ENCODE results near the gene KMT2C.
"Not testable (repeated sequence)": the region's sequence is repeated elsewhere in the genome, so short reads cannot be mapped to it uniquely, and the experiment has no call there.

Gene KMT2C

DNA sequence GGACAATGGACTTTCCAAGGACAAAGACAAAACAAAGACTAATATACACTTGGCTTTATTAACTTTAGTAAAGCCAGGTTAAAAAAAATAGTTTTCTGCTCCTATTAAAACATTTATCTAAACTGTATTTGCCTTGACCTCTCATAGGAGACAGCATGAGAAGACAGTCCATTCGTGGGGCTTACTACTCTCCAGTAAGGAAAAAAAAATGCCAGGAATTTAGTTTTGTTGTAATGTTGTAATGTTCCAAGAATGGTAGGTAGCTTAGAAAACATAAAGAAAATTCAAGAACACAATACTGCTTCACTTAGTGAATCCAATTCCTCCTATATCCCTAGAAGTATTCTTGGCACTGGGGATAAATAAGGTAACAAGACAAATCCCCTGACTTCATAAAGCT is 81.7 kb downstream of the KMT2C start:
- Histone ChIP-seq H3F3A (ENCODE audit: insufficient read depth) (no peaks in the 10 kb centered on the region), H3K36me3 (ENCODE audit: low read length) (peaks cover 16% of the 10 kb centered on the region; the same call in 1 of the 2 replicates), H3K4me3 (ENCODE audit: insufficient read depth, low read length, poor library complexity, severe bottlenecking) (no peak overlapping the region), H3K27ac (ENCODE audit: low read depth, low read length) (no peak overlapping the region), H3K79me2 (ENCODE audit: insufficient read depth, low read length) (peaks cover 74% of the 10 kb centered on the region), H3K9me3 (ENCODE audit: insufficient read depth, low read length) (no peaks in the 10 kb centered on the region), H3K27me3 (ENCODE audit: low read length) (no peaks in the 10 kb centered on the region), H4K20me1 (ENCODE audit: low read depth, low read length) (peaks cover 8% of the 10 kb centered on the region), H2AFZ (ENCODE audit: low read depth, low read length, severe bottlenecking) (no peak overlapping the region), H3K9me2 (replicated peaks; ENCODE audit: insufficient read depth, low read length) (no peaks in the 10 kb centered on the region), H3K9ac (ENCODE audit: low read length) (no peak overlapping the region), H3K4me2 (ENCODE audit: low read depth, low read length, poor library complexity, severe bottlenecking) (no peak overlapping the region)
- TF ChIP-seq EZH2phosphoT487 (conservative IDR thresholded peaks at IDR 0.05; ENCODE audit: low read length): no peak
- TF ChIP-seq, protein P1, sequence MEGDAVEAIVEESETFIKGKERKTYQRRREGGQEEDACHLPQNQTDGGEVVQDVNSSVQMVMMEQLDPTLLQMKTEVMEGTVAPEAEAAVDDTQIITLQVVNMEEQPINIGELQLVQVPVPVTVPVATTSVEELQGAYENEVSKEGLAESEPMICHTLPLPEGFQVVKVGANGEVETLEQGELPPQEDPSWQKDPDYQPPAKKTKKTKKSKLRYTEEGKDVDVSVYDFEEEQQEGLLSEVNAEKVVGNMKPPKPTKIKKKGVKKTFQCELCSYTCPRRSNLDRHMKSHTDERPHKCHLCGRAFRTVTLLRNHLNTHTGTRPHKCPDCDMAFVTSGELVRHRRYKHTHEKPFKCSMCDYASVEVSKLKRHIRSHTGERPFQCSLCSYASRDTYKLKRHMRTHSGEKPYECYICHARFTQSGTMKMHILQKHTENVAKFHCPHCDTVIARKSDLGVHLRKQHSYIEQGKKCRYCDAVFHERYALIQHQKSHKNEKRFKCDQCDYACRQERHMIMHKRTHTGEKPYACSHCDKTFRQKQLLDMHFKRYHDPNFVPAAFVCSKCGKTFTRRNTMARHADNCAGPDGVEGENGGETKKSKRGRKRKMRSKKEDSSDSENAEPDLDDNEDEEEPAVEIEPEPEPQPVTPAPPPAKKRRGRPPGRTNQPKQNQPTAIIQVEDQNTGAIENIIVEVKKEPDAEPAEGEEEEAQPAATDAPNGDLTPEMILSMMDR (IDR thresholded peaks at IDR 0.05; ENCODE audit: insufficient read depth, low read length, poor library complexity, severe bottlenecking): no peak

DNA sequence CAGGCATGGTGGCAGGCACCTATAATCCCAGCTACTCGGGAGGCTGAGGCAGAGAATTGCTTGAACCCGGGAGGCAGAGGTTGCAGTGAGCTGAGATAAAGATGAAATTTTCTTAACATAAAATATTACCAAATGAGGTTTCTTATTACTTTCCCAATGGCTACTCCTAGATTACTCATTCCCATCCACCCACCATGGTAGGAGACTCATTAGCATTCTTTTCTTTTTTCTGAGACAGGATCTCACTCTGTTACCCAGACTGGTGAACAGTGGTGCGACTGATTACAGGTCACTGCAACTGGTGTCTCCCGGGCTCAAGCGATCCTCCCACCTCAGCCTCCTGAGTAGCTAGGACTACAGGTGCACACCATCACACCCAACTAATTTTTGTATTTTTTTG is 82.5 kb downstream of the KMT2C start:
- H4K20me1 ChIP-seq (ENCODE audit: low read depth, low read length); H3K9me3 ChIP-seq (ENCODE audit: insufficient read depth, low read length); H3K27ac ChIP-seq (ENCODE audit: low read depth, low read length); H3F3A ChIP-seq (ENCODE audit: insufficient read depth); H3K4me2 ChIP-seq (ENCODE audit: low read depth, low read length, poor library complexity, severe bottlenecking); H3K9ac ChIP-seq (ENCODE audit: low read length); H3K4me3 ChIP-seq (ENCODE audit: insufficient read depth, low read length, poor library complexity, severe bottlenecking); H3K27me3 ChIP-seq (ENCODE audit: low read length); H3K9me2 ChIP-seq (replicated peaks; ENCODE audit: insufficient read depth, low read length); H2AFZ ChIP-seq (ENCODE audit: low read depth, low read length, severe bottlenecking): not testable (repeated sequence)
- Histone ChIP-seq H3K36me3 (ENCODE audit: low read length) (peaks cover 16% of the 10 kb centered on the region; the same call in 1 of the 2 replicates), H3K79me2 (ENCODE audit: insufficient read depth, low read length) (peaks cover 69% of the 10 kb centered on the region)

DNA sequence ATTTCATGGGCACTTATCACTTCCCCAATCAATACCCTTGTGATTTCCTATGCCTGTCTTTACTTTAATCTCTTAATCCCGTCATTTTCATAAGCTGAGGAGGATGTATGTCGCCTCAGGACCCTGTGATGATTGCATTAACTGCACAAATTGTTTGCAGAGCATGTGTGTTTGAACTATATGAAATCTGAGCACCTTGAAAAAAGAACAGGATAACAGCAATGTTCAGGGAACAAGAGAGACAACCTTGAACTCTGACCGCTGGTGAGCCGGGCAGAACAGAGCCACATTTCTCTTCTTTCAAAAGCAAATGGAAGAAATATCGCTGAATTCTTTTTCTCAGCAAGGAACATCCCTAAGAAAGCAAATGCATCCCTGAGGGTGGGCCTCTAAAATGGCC is 84.1 kb downstream of the KMT2C start:
- H3K9me3 ChIP-seq (ENCODE audit: insufficient read depth, low read length); H3K9ac ChIP-seq (ENCODE audit: low read length); H3F3A ChIP-seq (ENCODE audit: insufficient read depth); H4K20me1 ChIP-seq (ENCODE audit: low read depth, low read length); H3K4me2 ChIP-seq (ENCODE audit: low read depth, low read length, poor library complexity, severe bottlenecking); H3K27me3 ChIP-seq (ENCODE audit: low read length); H2AFZ ChIP-seq (ENCODE audit: low read depth, low read length, severe bottlenecking); H3K27ac ChIP-seq (ENCODE audit: low read depth, low read length); H3K9me2 ChIP-seq (replicated peaks; ENCODE audit: insufficient read depth, low read length); H3K4me3 ChIP-seq (ENCODE audit: insufficient read depth, low read length, poor library complexity, severe bottlenecking): not testable (repeated sequence)
- Histone ChIP-seq H3K79me2 (ENCODE audit: insufficient read depth, low read length) (peaks cover 77% of the 10 kb centered on the region), H3K36me3 (ENCODE audit: low read length) (peaks cover 22% of the 10 kb centered on the region; the same call in 1 of the 2 replicates)

DNA sequence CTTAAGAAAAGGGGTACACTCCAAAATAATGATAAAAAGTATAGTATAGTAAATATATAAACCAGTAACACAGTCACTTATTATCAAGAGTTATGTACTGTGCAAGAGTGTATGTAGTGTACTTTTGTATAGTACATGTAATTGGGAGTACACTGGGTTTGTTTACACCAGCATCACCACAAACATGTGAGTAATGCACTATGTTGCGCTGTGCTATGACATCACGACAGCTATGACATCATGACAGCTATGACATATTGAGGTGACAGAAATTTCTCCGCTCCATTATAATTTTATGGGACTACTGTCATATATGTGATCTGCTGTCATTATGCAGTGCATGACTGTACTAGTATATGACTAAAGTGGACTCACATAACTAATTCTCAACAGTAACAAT is 84.6 kb downstream of the KMT2C start:
- H3F3A ChIP-seq (ENCODE audit: insufficient read depth): no peaks in the 10 kb centered on the region
- TF ChIP-seq, protein P1 (IDR thresholded peaks at IDR 0.05; ENCODE audit: insufficient read depth, low read length, poor library complexity, severe bottlenecking): no peak
- TF ChIP-seq EZH2phosphoT487 (conservative IDR thresholded peaks at IDR 0.05; ENCODE audit: low read length): no peak
- H3K4me3 ChIP-seq (ENCODE audit: insufficient read depth, low read length, poor library complexity, severe bottlenecking): no peak overlapping the region
- no peak overlapping the region for H3K4me2 ChIP-seq (ENCODE audit: low read depth, low read length, poor library complexity, severe bottlenecking)
- peaks cover 22% of the 10 kb centered on the region; the same call in 1 of the 2 replicates for H3K36me3 ChIP-seq (ENCODE audit: low read length)
- H3K27me3 ChIP-seq (ENCODE audit: low read length): no peaks in the 10 kb centered on the region
- H3K27ac ChIP-seq (ENCODE audit: low read depth, low read length): no peak overlapping the region
- no peaks in the 10 kb centered on the region; the same call in 1 of the 2 replicates for H4K20me1 ChIP-seq (ENCODE audit: low read depth, low read length)
- no peak overlapping the region for H2AFZ ChIP-seq (ENCODE audit: low read depth, low read length, severe bottlenecking)
- H3K9me2 ChIP-seq (replicated peaks; ENCODE audit: insufficient read depth, low read length): no peaks in the 10 kb centered on the region
- H3K9ac ChIP-seq (ENCODE audit: low read length): no peak overlapping the region
- H3K9me3 ChIP-seq (ENCODE audit: insufficient read depth, low read length): no peaks in the 10 kb centered on the region
- H3K79me2 ChIP-seq (ENCODE audit: insufficient read depth, low read length): peaks cover 77% of the 10 kb centered on the region
